NCI-H146 (cell line): ENCODE results near the gene RGS17.
"Not testable (repeated sequence)": the region's sequence is repeated elsewhere in the genome, so short reads cannot be mapped to it uniquely, and the experiment has no call there.

Source experiments
- DNase-seq: peaks from one replicate; lab custom pipeline; 2025; lab: John Stamatoyannopoulos, UW

The RGS17 gene, protein sequence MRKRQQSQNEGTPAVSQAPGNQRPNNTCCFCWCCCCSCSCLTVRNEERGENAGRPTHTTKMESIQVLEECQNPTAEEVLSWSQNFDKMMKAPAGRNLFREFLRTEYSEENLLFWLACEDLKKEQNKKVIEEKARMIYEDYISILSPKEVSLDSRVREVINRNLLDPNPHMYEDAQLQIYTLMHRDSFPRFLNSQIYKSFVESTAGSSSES

DNA sequence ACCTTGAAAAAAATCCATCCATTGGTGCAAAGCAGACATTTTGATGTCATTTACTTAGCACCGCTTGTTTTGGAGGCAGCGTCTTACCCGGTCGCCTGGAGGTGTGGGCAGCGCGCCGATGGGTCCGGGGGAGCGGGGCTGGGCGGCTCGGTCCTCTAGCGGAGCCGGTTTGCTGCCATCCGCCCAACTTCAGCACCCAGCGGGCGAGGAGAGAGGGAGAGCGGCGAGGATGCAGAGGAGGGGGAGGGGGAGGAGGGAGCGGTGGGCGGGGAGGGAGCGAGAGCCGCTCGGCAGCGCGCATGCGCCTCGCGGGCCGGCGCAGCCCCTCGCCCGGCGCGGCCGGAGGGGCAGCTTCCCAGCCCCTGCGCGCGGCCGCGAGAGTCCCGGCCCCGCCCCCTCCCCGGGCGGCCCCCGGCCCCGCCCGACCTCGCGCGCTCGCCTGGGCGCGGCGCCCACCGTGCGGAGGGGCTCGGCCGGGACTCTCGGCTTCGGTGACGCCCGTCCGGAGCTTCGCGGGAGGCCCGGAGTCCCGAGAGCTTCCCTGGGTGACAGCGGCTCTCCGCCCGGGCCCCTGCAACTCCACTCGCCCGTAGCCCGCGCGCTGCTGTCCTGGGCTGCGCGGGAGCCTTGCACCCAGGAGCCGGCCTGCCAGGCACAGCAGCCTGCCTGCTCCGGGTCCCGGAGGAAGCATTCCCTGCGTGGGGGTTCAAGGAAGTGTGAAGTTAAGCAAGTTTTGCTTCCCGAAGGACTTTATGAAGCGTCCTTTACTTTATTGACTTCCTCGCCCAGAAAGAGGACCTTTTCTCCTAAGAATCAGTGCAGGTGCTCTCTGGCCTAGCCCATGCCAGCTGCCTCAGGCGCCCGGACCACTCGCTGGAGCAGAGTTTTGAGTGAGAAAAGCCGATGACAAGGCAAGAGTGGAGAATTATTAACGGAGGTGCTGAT lies at the start of gene RGS17:
Gene RGS17, minus strand, starts transcription at position 246 of the 945 bp plus-strand sequence. CDS start 87,264 bp downstream, outside the sequence.
- DNase-seq: peak; percentile 95

DNA sequence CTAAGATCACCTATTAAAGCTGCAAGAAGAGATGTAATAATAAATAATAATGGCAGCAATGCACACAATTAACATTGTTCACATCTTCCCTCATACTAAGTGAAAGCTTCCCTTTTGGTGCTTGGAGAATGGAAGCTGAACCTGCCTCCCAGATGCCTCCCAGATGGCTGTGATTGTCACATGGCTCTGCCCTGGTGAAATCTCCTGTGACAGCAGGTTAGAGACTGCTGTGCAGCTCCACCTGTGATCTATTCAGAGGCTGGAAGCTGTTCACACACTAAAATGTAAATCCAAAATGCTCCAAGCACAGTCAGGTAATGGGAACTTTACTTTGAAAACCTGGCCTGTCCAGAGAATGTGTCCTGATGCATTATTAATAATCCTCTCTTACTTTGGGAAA lies 41.7 kb upstream of the RGS17 start:
- peak; percentile 77 for DNase-seq

DNA sequence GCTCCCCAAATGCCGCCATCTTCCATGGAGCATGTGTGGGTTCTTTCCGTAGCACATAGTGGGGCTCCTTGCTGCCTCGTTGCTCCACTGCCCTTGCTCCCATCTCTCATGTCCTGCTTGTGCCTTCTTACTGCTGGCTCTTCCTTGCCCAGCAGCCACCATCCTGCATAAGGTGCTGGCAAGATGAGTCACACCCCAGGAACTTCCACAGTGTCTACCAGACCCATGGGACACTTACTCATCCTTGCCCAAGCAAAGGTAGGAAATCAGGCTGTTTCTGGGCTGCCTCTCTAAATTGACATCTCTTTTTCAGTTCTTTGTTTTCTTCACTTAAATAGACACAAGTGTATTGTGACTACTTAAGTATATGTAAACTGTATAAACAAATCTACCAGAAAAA lies 39.4 kb upstream of the RGS17 start:
- DNase-seq: no peak

DNA sequence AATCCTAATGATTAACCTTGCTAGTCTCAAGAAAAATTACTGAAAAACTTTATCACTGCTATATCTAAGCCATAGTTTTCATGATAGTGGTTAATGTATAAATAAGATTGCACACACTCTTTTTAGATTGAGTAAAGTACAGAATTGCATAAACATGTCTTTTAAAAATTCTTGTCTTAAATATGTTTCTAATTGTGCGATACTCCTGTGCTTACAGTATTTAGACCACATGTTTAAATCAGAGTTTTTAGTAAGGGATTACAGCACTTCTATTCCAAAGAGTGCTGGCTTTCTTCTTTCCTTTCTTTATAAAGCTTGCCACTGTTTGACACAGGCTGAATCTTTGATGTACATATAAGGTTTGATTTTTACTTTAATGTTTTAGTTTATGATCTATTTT lies 36.8 kb upstream of the RGS17 start:
- DNase-seq: no peak

DNA sequence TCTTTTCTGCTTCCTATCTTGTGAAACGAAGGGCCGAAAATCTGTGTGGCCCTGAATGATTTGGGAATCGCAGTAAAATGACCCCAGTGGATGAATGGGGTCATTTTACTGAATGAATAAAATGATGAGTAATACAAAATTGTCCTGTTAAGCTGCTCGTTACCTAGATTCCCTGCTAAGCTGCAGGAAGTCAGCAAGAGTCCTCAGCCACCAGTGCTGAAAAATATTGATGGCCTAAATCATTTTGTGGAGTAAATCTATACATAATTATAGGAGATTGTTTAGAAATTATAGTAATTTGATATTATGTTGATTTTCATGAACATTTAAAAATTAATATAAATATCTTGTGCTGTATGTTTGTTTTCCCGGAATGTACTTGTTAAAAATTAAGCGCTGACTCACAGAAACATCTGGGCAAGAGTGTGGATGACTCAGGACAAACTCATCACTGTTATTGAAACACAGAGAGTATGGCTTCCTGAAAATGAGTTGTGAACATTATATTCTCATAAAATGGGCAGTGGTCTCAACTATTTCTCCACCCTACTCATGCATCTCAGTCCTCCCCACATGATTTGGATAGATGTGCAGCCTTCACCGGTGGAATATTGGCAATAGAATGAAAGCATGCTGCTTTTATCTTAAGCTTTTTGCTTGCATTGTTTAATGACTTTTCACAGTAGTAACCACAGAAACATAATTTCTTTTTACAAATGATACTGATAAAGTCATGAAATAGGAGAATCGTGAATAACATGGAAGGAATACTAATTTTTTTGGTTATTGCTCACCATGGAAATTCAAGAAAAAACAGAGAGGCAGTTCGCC lies 36.2 kb upstream of the RGS17 start:
- peak; percentile 41 for DNase-seq

DNA sequence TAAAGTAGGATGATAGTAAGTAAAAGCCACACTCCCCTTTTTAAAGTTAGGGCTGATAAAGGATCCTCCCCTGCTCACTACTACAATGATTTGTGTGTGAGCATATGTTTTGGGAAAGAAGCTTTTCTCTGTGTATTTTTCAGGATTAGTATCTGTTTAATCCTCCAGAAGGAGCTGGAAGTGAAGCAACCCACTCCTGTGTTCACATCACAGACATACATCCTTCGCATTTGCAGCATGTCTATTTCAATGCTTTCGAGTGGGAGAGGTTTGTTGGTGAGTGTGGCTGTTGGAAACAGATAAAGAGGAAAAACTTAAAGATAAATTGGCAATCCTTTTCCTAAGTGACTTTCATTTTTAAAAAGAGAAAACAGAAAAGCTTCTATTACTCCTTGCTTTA lies 31.6 kb upstream of the RGS17 start:
- no peak for DNase-seq

DNA sequence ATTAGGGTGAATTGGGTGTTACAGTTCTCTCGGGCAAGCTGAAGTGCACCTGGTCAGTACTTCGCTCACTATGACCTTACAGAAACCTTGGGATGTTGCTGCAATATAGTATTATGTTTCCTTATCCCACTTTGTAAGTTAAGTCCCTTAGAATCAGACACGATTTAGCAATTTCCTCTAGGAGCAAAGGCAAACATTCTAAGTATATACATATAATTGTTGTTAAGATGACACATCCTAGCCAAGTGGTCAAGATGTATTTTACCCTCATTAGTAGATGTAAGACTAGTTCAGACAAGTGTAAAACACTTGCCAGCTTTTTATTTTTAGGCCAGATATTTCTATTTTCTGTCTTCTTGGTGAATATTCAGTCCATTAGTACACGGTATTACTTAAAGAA lies 31.1 kb upstream of the RGS17 start:
- DNase-seq: no peak

DNA sequence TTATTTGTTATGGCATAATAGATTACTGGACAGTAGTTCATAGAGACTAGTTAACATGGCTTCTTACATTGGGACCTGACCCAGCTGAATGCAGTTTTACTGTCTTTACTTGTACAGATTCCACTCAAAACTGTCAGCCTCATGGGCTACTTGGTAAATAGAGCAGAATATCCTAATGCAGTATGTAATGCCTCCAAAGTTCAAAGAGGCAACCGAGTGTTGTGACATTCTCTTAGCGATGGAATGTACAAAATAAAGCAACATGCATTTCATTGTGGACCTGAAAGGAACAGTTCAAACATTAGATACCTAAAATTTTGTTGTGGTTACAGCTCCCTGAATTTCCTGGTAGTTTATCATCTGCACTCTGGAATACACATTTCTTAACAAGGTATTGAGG lies 29.1 kb upstream of the RGS17 start:
- DNase-seq: no peak

DNA sequence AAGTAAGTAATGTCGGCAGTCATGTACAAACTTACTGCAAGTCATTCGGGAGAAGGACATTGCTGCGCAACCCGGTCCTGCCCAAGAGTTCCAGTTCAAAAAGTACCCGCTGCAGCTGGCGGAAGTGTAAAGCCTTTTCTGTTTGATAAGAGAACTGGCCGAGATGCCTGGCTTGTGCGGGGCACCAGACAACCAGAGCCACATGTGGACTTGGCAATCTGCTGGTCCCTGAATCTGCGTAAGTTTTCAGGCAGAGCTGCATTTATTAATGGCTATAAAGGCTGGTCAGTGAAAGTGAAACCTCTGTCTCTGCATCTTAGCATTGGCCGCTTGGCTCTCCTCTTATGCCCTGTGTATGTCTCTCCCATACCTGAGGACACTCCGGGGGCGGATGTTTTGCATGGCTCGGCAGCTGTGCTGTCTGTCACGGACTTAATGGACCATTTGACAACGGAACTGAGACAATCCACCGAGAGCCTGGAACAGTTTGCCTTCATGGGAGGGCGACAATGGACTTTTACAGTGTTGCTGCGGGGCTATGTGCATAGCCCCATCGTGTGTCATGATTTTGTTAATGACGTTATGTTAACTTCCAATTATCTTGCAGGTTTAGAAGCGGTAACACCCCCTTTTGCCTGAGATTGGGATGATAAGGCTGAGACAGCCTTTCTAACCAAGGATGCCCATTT lies 19.8 kb upstream of the RGS17 start:
- peak; percentile 94 for DNase-seq

DNA sequence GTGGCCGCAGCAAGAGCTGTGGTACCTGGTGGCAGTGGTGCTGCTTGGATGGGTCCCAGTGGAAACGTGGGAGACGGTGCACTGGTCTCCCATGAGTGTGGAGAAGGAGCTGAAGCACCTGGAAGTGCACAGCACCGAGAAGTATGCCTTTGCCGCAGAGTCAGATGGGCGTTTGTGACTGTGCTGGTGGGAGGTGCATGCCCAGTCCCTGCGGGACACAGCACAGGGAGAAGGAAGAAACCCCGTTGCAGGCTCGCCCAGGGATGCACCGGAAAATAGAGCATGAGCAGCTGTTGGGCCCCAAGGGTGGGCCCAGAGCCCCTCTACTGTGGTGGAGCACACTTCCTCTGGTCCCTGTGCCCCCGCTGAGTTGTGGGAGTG lies 19.3 kb upstream of the RGS17 start:
- peak; percentile 91 for DNase-seq

DNA sequence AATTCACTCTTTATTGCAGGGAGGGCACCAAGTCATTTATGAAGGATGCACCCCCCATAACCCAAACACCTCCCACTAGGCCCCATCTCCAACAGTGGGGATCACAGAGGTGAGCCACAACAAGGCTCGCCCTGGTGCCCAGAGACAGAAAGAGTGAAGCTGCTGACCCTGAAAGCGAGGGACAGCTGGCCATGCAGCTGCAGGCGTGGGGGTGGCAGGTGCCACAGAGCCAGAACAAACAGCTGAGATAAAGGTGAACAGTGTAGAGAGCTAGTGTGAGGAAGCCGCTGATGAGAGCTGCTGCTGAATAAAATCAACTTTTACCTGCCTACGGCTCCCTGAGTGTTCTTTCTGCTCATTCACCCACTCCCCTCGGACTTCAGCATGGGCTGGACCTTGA lies 18.8 kb upstream of the RGS17 start:
- peak; percentile 91 for DNase-seq

DNA sequence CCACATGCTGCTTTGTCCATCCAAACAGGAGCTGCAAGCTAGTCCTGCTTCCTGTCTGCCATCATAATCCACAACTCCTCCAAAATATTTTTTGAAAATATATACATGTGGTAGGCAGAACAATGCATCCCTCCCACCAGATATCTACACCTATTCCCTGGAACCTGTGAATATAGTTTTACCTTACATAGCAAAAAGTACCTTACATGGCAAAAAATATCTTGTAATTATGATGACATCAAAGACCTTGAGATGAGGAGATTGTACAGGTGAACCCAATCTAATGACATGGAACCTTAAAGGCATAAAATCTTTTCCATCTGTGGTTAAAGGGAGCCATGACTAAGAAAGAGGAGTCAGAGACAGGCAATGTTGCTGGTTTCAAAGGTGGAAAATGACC lies 15.3 kb upstream of the RGS17 start:
- no peak for DNase-seq

DNA sequence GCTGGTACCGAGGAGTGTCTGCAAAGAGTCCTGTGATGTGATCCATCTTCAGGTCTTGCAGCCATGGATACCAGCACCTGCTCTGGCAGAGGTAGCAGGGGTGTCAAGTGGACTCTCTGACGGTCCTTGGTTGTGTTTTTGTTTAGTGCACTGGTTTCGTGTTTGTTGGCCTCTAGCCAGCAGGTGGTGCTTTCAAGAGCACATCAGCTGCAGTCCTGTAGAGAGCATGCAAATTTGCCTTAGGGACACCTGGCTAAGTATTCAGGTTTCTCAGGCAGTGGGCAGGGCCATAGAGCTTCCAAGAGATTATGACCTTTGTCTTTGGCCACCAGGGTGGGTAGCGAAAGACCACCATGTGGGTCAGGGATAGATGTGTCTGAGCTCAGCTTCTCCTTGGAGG lies 14.5 kb upstream of the RGS17 start:
- DNase-seq: peak; percentile 69

DNA sequence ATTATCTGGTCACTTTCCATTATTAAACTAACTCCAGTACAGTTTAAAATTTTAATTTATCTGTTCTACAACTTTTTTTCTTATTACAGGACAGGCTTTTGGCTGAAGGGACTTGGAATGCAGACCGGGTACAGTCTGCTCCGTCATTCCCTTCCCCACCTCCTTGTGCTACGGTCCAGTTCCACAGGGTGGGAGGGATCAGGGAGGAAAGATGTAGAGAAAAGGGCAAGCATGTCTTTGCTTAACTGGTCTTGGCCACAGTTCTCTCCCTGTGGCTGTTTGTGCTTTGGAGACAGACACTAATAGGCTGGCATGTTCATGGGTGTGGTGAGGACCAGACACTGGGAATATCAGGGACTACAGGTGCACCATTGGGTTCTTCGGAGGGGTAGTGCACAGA lies 12.1 kb upstream of the RGS17 start:
- no peak for DNase-seq

DNA sequence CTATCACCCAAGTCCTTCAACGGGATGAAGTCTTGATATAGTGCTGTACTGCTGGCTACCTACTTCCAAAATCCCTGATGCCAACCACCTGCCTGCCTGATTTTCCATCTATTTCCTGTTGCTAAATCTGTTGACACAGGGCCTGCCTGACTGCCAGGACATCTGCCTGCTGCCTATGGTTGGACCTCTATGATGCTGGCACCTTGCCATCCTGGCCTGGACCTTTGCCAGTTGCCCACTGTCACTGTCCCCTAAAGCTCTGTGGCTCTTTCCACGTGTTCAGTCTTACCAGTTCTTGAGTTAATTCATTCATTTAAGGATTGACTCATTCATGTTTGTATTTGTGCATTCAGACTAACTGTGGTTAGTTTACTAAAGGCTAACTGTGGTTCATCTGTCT lies 9.2 kb upstream of the RGS17 start:
- DNase-seq: peak; percentile 96

DNA sequence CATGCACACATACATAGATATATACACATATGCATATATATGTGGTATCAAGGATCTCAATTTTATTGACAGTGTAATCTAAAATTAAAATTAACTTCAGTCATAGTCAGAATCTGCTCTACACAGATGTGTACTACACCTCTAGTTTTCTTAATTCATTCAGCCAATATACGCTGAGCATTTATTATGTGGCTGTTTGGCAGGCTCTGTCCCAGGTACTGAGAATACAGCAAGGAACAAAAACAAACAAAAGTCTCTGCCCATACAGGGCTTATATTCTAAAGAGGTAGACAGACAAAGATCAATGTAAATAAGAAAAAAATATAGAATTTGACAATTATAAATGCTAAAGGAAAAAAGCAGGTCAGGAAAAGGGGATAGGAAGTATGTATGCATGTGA lies 7.8 kb upstream of the RGS17 start:
- DNase-seq: no peak

DNA sequence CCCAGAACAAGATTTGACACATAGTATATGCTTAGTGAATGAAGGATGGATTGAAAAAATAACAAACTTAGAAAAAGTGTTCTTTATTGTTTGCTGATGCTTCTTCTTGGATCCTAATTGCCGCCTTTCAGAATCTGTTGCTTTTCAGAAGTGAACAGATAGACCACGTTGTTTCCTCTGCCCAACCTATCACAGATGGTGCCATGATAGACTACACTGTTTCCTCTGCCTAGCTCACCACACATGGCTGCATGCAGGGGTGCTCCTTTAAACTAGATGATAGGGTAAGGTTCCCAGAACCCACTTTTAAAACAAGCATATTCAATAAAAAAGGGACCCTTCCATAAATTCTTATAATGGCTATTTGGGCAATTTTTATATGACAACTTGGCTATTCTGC lies 4.6 kb upstream of the RGS17 start:
- DNase-seq: no peak

DNA sequence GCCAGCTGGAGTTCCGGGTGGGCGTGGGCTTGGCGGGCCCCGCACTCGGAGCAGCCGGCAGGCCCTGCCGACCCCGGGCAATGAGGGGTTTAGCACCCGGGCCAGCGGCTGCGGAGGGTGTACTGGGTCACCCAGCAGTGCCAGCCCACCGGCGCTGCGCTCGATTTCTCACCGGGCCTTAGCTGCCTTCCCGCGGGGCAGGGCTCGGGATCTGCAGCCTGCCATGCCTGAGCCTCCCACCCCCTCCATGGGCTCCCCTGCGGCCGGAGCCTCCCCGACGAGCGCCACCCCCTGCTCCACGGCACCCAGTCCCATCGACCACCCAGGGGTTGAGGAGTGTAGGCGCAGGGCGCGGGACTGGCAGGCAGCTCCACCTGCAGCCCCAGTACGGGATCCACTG lies 2.6 kb upstream of the RGS17 start:
- not testable (repeated sequence) for DNase-seq

DNA sequence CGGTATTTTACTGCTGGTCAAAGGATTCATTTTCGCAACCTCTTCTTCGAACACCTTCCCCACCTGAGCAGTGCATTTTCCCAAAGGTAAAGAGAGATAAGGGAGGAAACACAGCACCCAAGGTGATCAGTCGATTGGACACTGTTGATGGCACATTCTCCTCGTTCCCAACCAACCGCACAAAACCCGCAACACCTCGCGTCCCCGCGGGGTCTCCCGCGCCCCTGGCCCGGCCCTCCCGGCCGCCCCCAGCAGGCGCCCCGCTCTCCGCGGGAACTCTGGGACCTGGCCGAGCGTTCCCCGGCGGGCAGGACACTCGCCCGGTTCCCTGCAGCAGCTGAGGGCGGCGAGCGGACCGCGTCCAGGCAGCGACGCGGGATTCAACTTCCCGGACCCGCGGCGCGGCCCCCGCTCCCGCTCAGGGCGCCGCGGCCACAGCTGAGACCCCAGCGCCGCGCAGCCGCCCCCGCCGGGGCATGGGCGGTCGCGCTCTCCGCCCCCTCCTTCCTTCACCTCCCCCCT lies 506 bp downstream of the RGS17 start:
- DNase-seq: peak; percentile 75

DNA sequence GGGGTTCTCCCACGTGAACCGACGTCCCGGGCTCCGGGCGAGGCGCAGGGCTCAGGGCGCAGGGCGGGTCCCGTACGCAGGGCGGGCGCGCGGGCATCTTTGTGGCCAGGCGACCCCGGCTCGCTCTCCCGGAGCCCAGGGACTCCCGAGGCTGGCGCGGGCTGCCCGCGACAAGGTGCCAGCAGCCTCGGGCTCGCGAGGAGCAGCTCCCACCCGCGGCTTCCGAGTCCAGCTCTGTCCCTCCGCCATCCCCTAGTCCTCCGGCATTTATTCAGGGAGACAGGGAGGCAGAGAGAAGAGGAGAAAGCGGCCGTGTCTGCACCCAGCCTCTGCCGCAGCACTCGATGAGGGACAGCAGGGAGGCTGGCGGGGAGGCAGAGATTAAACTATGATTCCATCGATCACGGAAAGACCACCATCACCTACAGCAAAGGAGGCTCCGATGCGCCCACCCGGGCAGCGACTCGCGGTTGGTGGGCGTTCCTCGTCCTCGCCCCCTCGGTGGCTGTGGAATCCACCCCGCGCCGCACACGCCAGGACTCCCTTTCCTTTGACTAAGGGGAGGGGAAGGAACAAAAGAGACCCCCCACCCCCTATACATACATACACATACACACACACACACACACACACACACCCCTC lies 1.1 kb downstream of the RGS17 start:
- DNase-seq: peak; percentile 69

DNA sequence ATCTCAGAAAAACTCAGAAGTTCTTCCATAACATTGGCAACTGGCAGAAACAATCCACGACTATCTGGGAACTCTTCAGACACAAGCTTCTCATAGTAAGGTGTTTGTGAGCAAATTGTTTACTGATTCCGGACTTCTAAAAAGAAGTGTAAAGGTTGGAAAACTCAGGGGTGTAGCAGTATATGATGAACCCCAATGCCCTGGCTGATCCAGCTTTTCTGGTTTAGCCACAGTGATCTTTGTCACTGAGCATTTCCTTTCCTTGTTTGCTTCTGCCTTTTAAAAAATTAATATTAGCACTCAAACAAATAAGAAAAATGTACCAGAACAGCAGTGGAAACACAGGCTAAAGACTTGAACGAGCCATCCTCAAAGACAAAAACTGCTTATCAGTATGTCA lies 4.9 kb downstream of the RGS17 start:
- DNase-seq: no peak
